ENCODE measurements around the gene LCMT2.
A peak's percentile ranks its signal among the peaks of the same experiment; 100 is the strongest.

- no peak for TF ChIP-seq POLR2A (IDR thresholded peaks at IDR 0.05)
- TF ChIP-seq CTCF (IDR thresholded peaks at IDR 0.05), result peak; percentile 25 to 58 (median 42)
Observed at GRCh38 chr15:43376017-43376705, 45.8 kb upstream of the LCMT2 start.
